ENCODE results near the gene PER2.

The PER2 gene

GRCh38 chr2:238225121-238225520, 63.3 kb downstream of the PER2 start (continued):
- TF ChIP-seq HIC1 (tag by site-specific recombination; IDR thresholded peaks at IDR 0.05): no peak
- TF ChIP-seq ZNF2 (tag by site-specific recombination; IDR thresholded peaks at IDR 0.05): no peak
- TF ChIP-seq KLF8 (tag by site-specific recombination; IDR thresholded peaks at IDR 0.05): no peak
- no peak for TF ChIP-seq ZBTB7A (tag by site-specific recombination; IDR thresholded peaks at IDR 0.05; ENCODE audit: low read depth)
- TF ChIP-seq MEIS1 (CRISPR knock-in tag; IDR thresholded peaks at IDR 0.05; ENCODE audit: borderline replicate concordance): no peak
- no peak for TF ChIP-seq WT1 (tag by site-specific recombination; IDR thresholded peaks at IDR 0.05)
- no peak for TF ChIP-seq ZNF488 (tag by site-specific recombination; IDR thresholded peaks at IDR 0.05)

GRCh38 chr2:238224356-238225035, 63.9 kb downstream of the PER2 start:
- Histone ChIP-seq H3K36me3 (ENCODE audit: control insufficient read depth in 2 of 2, insufficient read depth in 1 of 2, low read length in 2 of 2) (no peaks in the 10 kb centered on the region), H3K9me3 (ENCODE audit: control insufficient read depth, insufficient read depth, low read depth, low read length) (no peaks in the 10 kb centered on the region), H3K27ac (ENCODE audit: extremely low read depth, low read depth, low read length) (no peak overlapping the region), H3K4me1 (ENCODE audit: control insufficient read depth, insufficient read depth, low read length) (no peaks in the 10 kb centered on the region), H3K4me3 (ENCODE audit: low read depth, low read length) (no peak overlapping the region)
- ChIA-PET CTCF (no interaction called here), POLR2A (no interaction called here)
- TF ChIP-seq ZNF544 (tag by site-specific recombination; IDR thresholded peaks at IDR 0.05) (no peak), ZNF174 (tag by site-specific recombination; IDR thresholded peaks at IDR 0.05) (no peak)

- no peak overlapping the region for H3K4me3 ChIP-seq (ENCODE audit: low read depth, low read length)
- CTCF ChIA-PET: no interaction called here
- H3K9me3 ChIP-seq (ENCODE audit: control insufficient read depth, insufficient read depth, low read depth, low read length): no peaks in the 10 kb centered on the region
- no peak overlapping the region for H3K27ac ChIP-seq (ENCODE audit: extremely low read depth, low read depth, low read length)
- H3K36me3 ChIP-seq (ENCODE audit: control insufficient read depth in 2 of 2, insufficient read depth in 1 of 2, low read length in 2 of 2): no peaks in the 10 kb centered on the region
- POLR2A ChIA-PET: no interaction called here
- no peaks in the 10 kb centered on the region for H3K4me1 ChIP-seq (ENCODE audit: control insufficient read depth, insufficient read depth, low read length)
- TF ChIP-seq SETDB1 (IDR thresholded peaks at IDR 0.05; ENCODE audit: insufficient read length, low read length): peak; percentile 7
- no peak for TF ChIP-seq KLF8 (tag by site-specific recombination; IDR thresholded peaks at IDR 0.05)
- TF ChIP-seq KLF17 (tag by site-specific recombination; IDR thresholded peaks at IDR 0.05): no peak
These were observed 67.4 kb downstream of the PER2 start for GRCh38 chr2:238220892-238221521.

- CTCF ChIA-PET: no interaction called here
- Histone ChIP-seq H3K4me1 (ENCODE audit: control insufficient read depth, insufficient read depth, low read length) (no peaks in the 10 kb centered on the region), H3K9me3 (ENCODE audit: control insufficient read depth, insufficient read depth, low read depth, low read length) (no peaks in the 10 kb centered on the region), H3K27ac (ENCODE audit: extremely low read depth, low read depth, low read length) (no peak overlapping the region), H3K4me3 (ENCODE audit: low read depth, low read length) (no peak overlapping the region), H3K36me3 (ENCODE audit: control insufficient read depth in 2 of 2, insufficient read depth in 1 of 2, low read length in 2 of 2) (no peaks in the 10 kb centered on the region)
- POLR2A ChIA-PET: no interaction called here
- TF ChIP-seq SETDB1 (IDR thresholded peaks at IDR 0.05; ENCODE audit: insufficient read length, low read length) (peak; percentile 40), BCL11B (tag by site-specific recombination; IDR thresholded peaks at IDR 0.05; ENCODE audit: low read depth) (no peak)
These were observed 68.0 kb downstream of the PER2 start for GRCh38 chr2:238220274-238220891.

Data from HEK293 (cell line).